CD14-positive monocyte (primary cell): ENCODE results near the gene GULP1. TPM values are rescaled to one million over a fixed set of nuclear protein-coding genes. Genes with fewer than 3 reads are reported as not detected.

Experiments used
- DNase-seq, 3 donors: peaks; one replicate each; pipeline ENCODE4 v3.0.0-alpha.2; 2011 to 2022
- H2AFZ ChIP-seq: 2 replicates; pipeline ENCODE4 v1.6.0; 2012; ENCODE audit warnings: mild to moderate bottlenecking, low read depth, low read length, inconsistent platforms; ENCODE audit not compliant: insufficient read depth, poor library complexity, severe bottlenecking
- H3K27ac ChIP-seq, 2 donors: 1 replicate in 1 of 2; 2 replicates in 1 of 2; pipeline ENCODE4 v1.5.1; 2012 to 2013; ENCODE audit warnings: low read length in 2 of 2, control low read depth in 1 of 2, inconsistent platforms in 1 of 2, low read depth in 1 of 2, mild to moderate bottlenecking in 1 of 2
- H3K27me3 ChIP-seq, 2 donors: one replicate each; pipeline versions ENCODE4 v1.6.0 to v1.6.1; 2011 to 2013; ENCODE audit warnings: low read length in 2 of 2; ENCODE audit not compliant: control insufficient read depth in 2 of 2, insufficient read depth in 2 of 2
- H3K36me3 ChIP-seq, 2 donors: replicated peaks in 1 of 2; 1 replicate in 1 of 2; 2 replicates in 1 of 2; pipeline versions ENCODE4 v1.5.1 to v1.6.1; 2012 to 2013; ENCODE audit warnings: low read length in 2 of 2, control low read depth in 1 of 2, inconsistent platforms in 1 of 2, mild to moderate bottlenecking in 1 of 2; ENCODE audit not compliant: insufficient read depth in 2 of 2, control insufficient read depth in 1 of 2
- H3K4me1 ChIP-seq, 2 donors: 1 replicate in 1 of 2; 2 replicates in 1 of 2; pipeline versions ENCODE4 v1.5.1 to v1.6.1; 2012 to 2013; ENCODE audit warnings: low read length in 2 of 2, control low read depth in 1 of 2, inconsistent platforms in 1 of 2, mild to moderate bottlenecking in 1 of 2, moderate library complexity in 1 of 2; ENCODE audit not compliant: insufficient read depth in 2 of 2, control insufficient read depth in 1 of 2
- H3K4me2 ChIP-seq: replicated peaks from 2 replicates; pipeline ENCODE3; 2012; ENCODE audit warnings: low read length, moderate library complexity, mild to moderate bottlenecking; ENCODE audit not compliant: poor library complexity, severe bottlenecking; ENCODE audit errors: extremely low read depth
- H3K4me3 ChIP-seq, 3 experiments: fragments of 200-600 bp in 1 of 3; sonication (generic) in 1 of 3; replicated peaks in 1 of 3; 1 replicate in 2 of 3; 2 replicates in 1 of 3; pipeline ENCODE4 v1.5.1; 2011 to 2013; ENCODE audit warnings: low read length in 3 of 3, mild to moderate bottlenecking in 3 of 3, control low read depth in 2 of 3, low read depth in 2 of 3, inconsistent platforms in 1 of 3, moderate library complexity in 1 of 3
- H3K79me2 ChIP-seq: 2 replicates; pipeline ENCODE4 v1.6.0; 2012; ENCODE audit warnings: mild to moderate bottlenecking, control low read depth, inconsistent platforms, low read length, moderate library complexity; ENCODE audit not compliant: insufficient read depth
- H3K9ac ChIP-seq: 2 replicates; pipeline ENCODE4 v1.6.0; 2017; ENCODE audit warnings: low read length, mild to moderate bottlenecking; ENCODE audit not compliant: insufficient read depth, poor library complexity, severe bottlenecking
- H3K9me3 ChIP-seq, 2 donors: replicated peaks in 1 of 2; 1 replicate in 1 of 2; 2 replicates in 1 of 2; pipeline versions ENCODE4 v1.5.1 to v1.6.1; 2012 to 2013; ENCODE audit warnings: low read length in 2 of 2, control low read depth in 1 of 2; ENCODE audit not compliant: control insufficient read depth in 1 of 2, insufficient read depth in 1 of 2
- H4K20me1 ChIP-seq: 2 replicates; pipeline ENCODE4 v1.6.0; 2012; ENCODE audit warnings: mild to moderate bottlenecking, low read length, control low read depth, moderate library complexity; ENCODE audit not compliant: insufficient read depth
- H3K27ac Mint-ChIP-seq, 7 donors: one replicate each; pipeline ENCODE4 v1.8.0; 2020; ENCODE audit warnings: mild to moderate bottlenecking in 7 of 7, mixed read lengths in 7 of 7, moderate library complexity in 6 of 7, inconsistent platforms in 2 of 7
- H3K27me3 Mint-ChIP-seq, 3 donors: one replicate each; pipeline ENCODE4 v1.8.0; 2021 to 2022; ENCODE audit warnings: low read depth in 3 of 3, mild to moderate bottlenecking in 3 of 3, mixed read lengths in 3 of 3, moderate library complexity in 3 of 3, inconsistent platforms in 1 of 3
- H3K36me3 Mint-ChIP-seq, 2 donors: one replicate each; pipeline ENCODE4 v1.8.0; 2020; ENCODE audit warnings: mixed read lengths in 2 of 2, inconsistent platforms in 1 of 2, mild to moderate bottlenecking in 1 of 2
- H3K4me1 Mint-ChIP-seq: one replicate; pipeline ENCODE4 v1.8.0; 2020; ENCODE audit warnings: mild to moderate bottlenecking, mixed read lengths
- H3K4me3 Mint-ChIP-seq, 2 donors: one replicate each; pipeline ENCODE4 v1.8.0; 2020; ENCODE audit warnings: mild to moderate bottlenecking in 2 of 2, mixed read lengths in 2 of 2, moderate library complexity in 1 of 2
- H3K9me3 Mint-ChIP-seq, 7 donors: one replicate each; pipeline ENCODE4 v1.8.0; 2020 to 2022; ENCODE audit warnings: mixed read lengths in 7 of 7, mild to moderate bottlenecking in 6 of 7, moderate library complexity in 6 of 7, inconsistent platforms in 2 of 7
- WGBS: methylation state at CpG from one replicate; pipeline ENCODE4 v1.1.5; 2013; ENCODE audit warnings: missing lambda C conversion rate; ENCODE audit not compliant: insufficient coverage; 5-methylcytosine and 5-hydroxymethylcytosine counted together
- intact Hi-C, 2 donors: fragments of 100-400 bp; cut with micrococcal nuclease; formaldehyde crosslinking; loops; one replicate each; pipeline versions ENCODE4 v1.15.0 to v1.15.1; 2023
- polyA plus RNA-seq, 3 donors: library from polyadenylated mRNA; depleted of rRNA in 1 of 3; unstranded in 2 of 3; stranded (reverse) in 1 of 3; fragments of 300-500 nt in 2 of 3; fragments of >200 nt in 1 of 3; fragmentation: Illumina TruSeq in 2 of 3; gene quantifications; 1 replicate in 2 of 3; 2 replicates in 1 of 3; pipeline ENCODE4 v1.2.3, GENCODE V29; 2012 to 2021
- TF ChIP-seq, protein P1 (sequence below): fragments of 200-600 bp; IDR thresholded peaks from one replicate; pipeline ENCODE4 v1.8.0; 2022; ENCODE audit warnings: antibody characterized with exemption, mild to moderate bottlenecking

The GULP1 gene
- polyA plus RNA-seq, 3 donors: not detected

DNA sequence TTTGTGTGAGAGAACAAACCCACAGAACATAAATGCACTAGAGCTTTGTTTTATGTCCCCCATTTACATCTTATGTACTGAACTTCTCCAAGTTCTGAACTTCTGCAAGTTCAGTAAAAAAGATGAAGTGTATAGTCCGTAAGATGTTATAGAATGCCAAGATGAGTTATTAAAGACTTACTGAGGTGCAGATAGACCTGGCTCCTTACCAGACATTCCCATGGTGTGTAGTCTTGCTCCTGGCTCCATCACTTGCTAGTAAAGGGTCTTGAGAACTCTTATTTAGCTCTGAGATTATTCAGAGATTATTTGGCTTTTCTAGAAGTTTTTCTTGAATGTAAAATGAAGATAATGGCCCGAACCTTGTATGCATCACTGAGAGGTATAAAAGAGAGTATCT, 16.8 kb downstream of the GULP1 start:
- H3K79me2 ChIP-seq: no peaks in the 10 kb centered on the region
- no peaks in the 10 kb centered on the region for H4K20me1 ChIP-seq
- Mint-ChIP-seq H3K27me3 (peaks cover 0 to 2% (median 0%) of the 10 kb centered on the region in 3 donors), H3K9me3 (peaks cover 0 to 5% (median 2%) of the 10 kb centered on the region in 7 donors), H3K27ac (no peak overlapping the region), H3K4me3 (no peak overlapping the region), H3K36me3 (no peaks in the 10 kb centered on the region), H3K4me1 (no peaks in the 10 kb centered on the region)
- H3K4me1 ChIP-seq: no peaks in the 10 kb centered on the region
- no peak overlapping the region for H3K4me2 ChIP-seq
- no peak overlapping the region for H3K4me3 ChIP-seq
- no CpG with 5 or more reads among the region's 2 CpGs for WGBS
- H2AFZ ChIP-seq: no peak overlapping the region
- intact Hi-C loops: no loop called here
- no peak overlapping the region for H3K27ac ChIP-seq
- no peak overlapping the region for H3K9ac ChIP-seq
- no peaks in the 10 kb centered on the region for H3K36me3 ChIP-seq
- no peaks in the 10 kb centered on the region for H3K27me3 ChIP-seq
- no peak for DNase-seq
- TF ChIP-seq, protein P1, sequence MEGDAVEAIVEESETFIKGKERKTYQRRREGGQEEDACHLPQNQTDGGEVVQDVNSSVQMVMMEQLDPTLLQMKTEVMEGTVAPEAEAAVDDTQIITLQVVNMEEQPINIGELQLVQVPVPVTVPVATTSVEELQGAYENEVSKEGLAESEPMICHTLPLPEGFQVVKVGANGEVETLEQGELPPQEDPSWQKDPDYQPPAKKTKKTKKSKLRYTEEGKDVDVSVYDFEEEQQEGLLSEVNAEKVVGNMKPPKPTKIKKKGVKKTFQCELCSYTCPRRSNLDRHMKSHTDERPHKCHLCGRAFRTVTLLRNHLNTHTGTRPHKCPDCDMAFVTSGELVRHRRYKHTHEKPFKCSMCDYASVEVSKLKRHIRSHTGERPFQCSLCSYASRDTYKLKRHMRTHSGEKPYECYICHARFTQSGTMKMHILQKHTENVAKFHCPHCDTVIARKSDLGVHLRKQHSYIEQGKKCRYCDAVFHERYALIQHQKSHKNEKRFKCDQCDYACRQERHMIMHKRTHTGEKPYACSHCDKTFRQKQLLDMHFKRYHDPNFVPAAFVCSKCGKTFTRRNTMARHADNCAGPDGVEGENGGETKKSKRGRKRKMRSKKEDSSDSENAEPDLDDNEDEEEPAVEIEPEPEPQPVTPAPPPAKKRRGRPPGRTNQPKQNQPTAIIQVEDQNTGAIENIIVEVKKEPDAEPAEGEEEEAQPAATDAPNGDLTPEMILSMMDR: no peak
- H3K9me3 ChIP-seq: no peaks in the 10 kb centered on the region

DNA sequence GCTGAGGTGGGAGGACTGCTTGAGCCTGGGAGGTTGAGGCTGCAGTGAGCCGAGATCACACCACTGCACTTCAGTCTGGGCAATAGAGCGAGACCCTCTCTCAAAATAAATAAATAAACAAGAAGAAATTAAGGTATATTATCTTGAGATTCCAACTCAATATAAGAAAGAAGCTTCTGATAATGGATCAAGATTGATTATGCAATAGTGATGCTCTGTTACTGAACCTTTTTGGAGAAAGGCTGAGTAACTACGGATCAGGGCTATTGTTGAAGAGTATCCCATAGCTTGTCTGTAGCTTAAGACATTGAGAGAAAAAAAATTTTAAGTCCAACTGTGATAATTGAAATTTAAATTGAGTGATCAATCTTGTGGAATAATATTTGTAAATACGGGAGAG, 17.7 kb downstream of the GULP1 start:
- no peak for DNase-seq
- Histone ChIP-seq H4K20me1 (no peaks in the 10 kb centered on the region), H3K9ac (no peak overlapping the region), H3K27me3 (no peaks in the 10 kb centered on the region), H3K36me3 (no peaks in the 10 kb centered on the region), H3K9me3 (no peaks in the 10 kb centered on the region), H3K4me3 (no peak overlapping the region), H3K79me2 (no peaks in the 10 kb centered on the region), H3K4me1 (no peaks in the 10 kb centered on the region), H3K4me2 (no peak overlapping the region), H2AFZ (no peak overlapping the region), H3K27ac (no peak overlapping the region)
- H3K27me3 Mint-ChIP-seq: peaks cover 0 to 2% (median 0%) of the 10 kb centered on the region in 3 donors
- no peaks in the 10 kb centered on the region for H3K4me1 Mint-ChIP-seq
- H3K27ac Mint-ChIP-seq: no peak overlapping the region
- peaks cover 0 to 5% (median 2%) of the 10 kb centered on the region in 7 donors for H3K9me3 Mint-ChIP-seq
- no CpG with 5 or more reads among the region's 4 CpGs for WGBS
- intact Hi-C loops: no loop called here
- no peaks in the 10 kb centered on the region for H3K36me3 Mint-ChIP-seq
- H3K4me3 Mint-ChIP-seq: no peak overlapping the region
- TF ChIP-seq, protein P1: no peak
